ENCODE data around the gene MLC1.
A peak's percentile ranks its signal among the peaks of the same experiment; 100 is the strongest.
"Not testable (repeated sequence)": the region's sequence is repeated elsewhere in the genome, so short reads cannot be mapped to it uniquely, and the experiment has no call there.

MLC1 gene

GRCh38 chr22:50091092-50091768 lies 6.0 kb upstream of the MLC1 start:
- no peak for TF ChIP-seq JUND (IDR thresholded peaks at IDR 0.05; ENCODE audit: low read depth)
- no peak for DNase-seq (ENCODE audit: low read depth in 1 of 2, low spot score in 1 of 2)
- in situ Hi-C loops (cut with HindIII; ENCODE audit: low pct_unique_long_range_greater_than_20kb, low sequenced_read_pairs): no loop called here

- in situ Hi-C loops (cut with HindIII; ENCODE audit: low pct_unique_long_range_greater_than_20kb, low sequenced_read_pairs): no loop called here
Measured at GRCh38 chr22:50090412-50090714, 5.1 kb upstream of the MLC1 start.

GRCh38 chr22:50089682-50090411 lies 4.6 kb upstream of the MLC1 start, which contains the start of gene MOV10L1:
TSS of gene MOV10L1 (plus strand) at chr22:50090006. CDS start at chr22:50090089, 83 bp downstream.
- in situ Hi-C loops (cut with HindIII; ENCODE audit: low pct_unique_long_range_greater_than_20kb, low sequenced_read_pairs): no loop called here
- peak in 1 of 2 experiments; percentile 9 for DNase-seq (ENCODE audit: low read depth in 1 of 2, low spot score in 1 of 2)
- TF ChIP-seq JUND (IDR thresholded peaks at IDR 0.05; ENCODE audit: low read depth): no peak

More at GRCh38 chr22:50090412-50090714, 5.1 kb upstream of the MLC1 start:
- DNase-seq (ENCODE audit: low read depth in 1 of 2, low spot score in 1 of 2): no peak
- no peak for TF ChIP-seq JUND (IDR thresholded peaks at IDR 0.05; ENCODE audit: low read depth)

DNA sequence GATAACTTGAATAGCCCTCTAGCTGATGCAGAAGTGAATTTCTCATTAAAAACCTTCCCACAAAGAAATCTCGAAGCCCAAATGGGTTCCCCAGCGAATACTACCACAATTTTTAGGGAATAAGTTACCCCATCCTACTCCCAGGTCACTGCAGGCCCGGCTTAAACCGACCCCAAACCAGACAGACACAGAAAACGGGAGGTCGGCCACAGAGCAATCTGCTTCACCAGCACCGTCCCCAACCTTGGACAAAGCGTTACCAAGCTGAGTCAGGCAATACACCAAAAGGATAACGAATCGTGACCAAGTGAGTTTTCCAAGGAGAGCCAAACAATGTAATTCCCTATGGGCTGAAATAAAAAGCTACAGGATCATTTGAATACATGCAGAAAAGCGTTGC lies 4.0 kb upstream of the MLC1 start:
- DNase-seq (ENCODE audit: low read depth in 1 of 2, low spot score in 1 of 2): no peak
- no peak for TF ChIP-seq JUND (IDR thresholded peaks at IDR 0.05; ENCODE audit: low read depth)
- in situ Hi-C loops (cut with HindIII; ENCODE audit: low pct_unique_long_range_greater_than_20kb, low sequenced_read_pairs): no loop called here

- no peak for TF ChIP-seq JUND (IDR thresholded peaks at IDR 0.05; ENCODE audit: low read depth)
- in situ Hi-C loops (cut with HindIII; ENCODE audit: low pct_unique_long_range_greater_than_20kb, low sequenced_read_pairs): no loop called here
- no peak for DNase-seq (ENCODE audit: low read depth in 1 of 2, low spot score in 1 of 2)
Measured at GRCh38 chr22:50088096-50088495, 2.9 kb upstream of the MLC1 start.

DNA sequence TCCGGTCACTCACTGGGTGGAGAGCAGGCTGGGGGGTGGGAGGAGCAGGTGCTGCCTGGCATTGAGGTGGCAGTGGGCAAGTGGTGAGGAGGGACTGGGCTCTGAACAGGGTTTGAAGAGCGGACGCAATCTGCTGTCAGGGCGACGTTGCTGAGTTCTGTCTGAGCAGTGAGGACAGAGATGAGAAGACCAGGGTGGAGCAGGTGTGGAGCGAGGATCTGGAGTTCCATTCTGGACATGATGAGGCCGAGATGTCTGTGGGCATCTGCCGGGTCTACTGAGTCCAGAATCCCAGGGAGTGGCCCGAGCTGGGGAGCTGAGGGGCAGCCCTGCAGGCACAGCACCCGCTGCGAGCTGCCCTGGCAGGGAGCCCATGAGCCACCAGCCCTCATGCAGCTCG lies 2.4 kb upstream of the MLC1 start:
- in situ Hi-C loops (cut with HindIII; ENCODE audit: low pct_unique_long_range_greater_than_20kb, low sequenced_read_pairs): no loop called here
- TF ChIP-seq JUND (IDR thresholded peaks at IDR 0.05; ENCODE audit: low read depth): no peak
- DNase-seq (ENCODE audit: low read depth in 1 of 2, low spot score in 1 of 2): no peak

DNA sequence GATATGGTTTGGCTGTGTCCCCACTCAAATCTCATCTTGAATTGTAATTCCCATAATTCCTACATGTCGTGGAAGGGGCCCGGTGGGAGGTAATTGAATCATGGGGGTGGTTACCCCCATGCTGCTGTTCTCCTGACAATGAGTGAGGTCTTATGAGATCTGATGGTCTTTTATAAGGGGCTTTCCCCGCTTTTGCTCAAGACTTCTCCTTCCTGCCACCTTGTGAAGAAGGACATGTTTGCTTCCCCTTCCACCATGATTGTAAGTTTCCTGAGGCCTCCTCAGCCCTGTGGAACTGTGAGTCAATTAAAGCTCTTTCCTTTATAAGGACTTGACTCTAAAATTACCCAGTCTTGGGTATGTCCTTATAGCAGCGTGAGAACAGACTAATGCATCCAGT lies 1.7 kb upstream of the MLC1 start:
- in situ Hi-C loops (cut with HindIII; ENCODE audit: low pct_unique_long_range_greater_than_20kb, low sequenced_read_pairs); DNase-seq (ENCODE audit: low read depth in 1 of 2, low spot score in 1 of 2): not testable (repeated sequence)

DNA sequence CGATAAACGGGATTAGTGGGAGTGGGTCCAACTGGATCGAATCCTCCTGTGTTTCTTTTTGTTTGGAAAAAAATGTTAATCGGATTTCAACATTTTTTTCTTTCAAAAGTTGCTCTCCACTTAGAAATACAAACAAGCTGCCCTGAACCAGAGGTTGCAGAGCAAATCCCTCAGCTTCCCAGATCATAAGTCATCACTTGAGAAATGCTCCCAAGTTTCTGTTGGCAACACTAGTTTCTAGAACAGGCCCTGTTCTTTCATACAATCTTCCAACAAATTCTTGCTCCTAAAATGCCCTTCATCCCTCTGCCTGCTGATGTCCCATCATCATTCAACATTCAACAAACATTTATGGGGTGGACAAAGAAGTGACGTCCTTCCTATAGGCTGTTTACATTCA lies 1.3 kb upstream of the MLC1 start:
- DNase-seq (ENCODE audit: low read depth in 1 of 2, low spot score in 1 of 2): no peak
- in situ Hi-C loops (cut with HindIII; ENCODE audit: low pct_unique_long_range_greater_than_20kb, low sequenced_read_pairs): no loop called here
- TF ChIP-seq JUND (IDR thresholded peaks at IDR 0.05; ENCODE audit: low read depth): no peak

- no peak for DNase-seq (ENCODE audit: low read depth in 1 of 2, low spot score in 1 of 2)
- TF ChIP-seq JUND (IDR thresholded peaks at IDR 0.05; ENCODE audit: low read depth): no peak
- in situ Hi-C loops (cut with HindIII; ENCODE audit: low pct_unique_long_range_greater_than_20kb, low sequenced_read_pairs): no loop called here
Measured at GRCh38 chr22:50084614-50085021, 608 bp downstream of the MLC1 start.

- DNase-seq (ENCODE audit: low read depth in 1 of 2, low spot score in 1 of 2): no peak
- in situ Hi-C loops (cut with HindIII; ENCODE audit: low pct_unique_long_range_greater_than_20kb, low sequenced_read_pairs): no loop called here
- no peak for TF ChIP-seq JUND (IDR thresholded peaks at IDR 0.05; ENCODE audit: low read depth)
Measured at GRCh38 chr22:50084080-50084477, 1.1 kb downstream of the MLC1 start.

DNA sequence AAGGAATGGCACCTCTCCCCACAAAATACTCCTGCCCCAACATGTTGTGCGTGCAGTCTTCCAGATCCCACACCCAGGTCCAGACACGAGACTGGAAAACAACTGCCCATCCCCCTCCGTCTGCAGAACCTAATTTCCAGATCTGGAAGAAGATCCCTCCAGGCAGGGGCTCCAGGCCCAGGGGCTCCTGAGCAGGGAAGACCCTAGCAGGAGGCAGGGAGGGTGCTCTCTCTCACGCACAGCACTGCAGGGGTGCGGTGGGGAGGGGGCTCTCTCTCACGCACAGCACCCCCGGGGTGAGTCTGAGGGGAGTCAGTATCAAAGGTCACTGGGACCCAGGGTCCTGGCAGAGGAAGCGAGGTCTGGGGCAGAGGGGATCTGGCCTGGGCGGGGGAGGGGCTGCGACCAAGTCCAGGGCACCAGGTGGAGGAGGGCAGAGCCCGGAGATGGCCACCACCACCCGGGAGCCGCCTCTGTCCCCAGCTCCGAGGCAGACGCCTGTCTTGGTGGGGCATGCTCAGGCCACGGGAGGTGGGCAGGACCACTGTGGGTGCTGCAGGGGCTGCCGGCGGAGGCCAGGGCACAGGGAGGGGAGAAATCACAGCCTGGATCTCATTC lies 1.7 kb downstream of the MLC1 start:
- no peak for DNase-seq (ENCODE audit: low read depth in 1 of 2, low spot score in 1 of 2)
- in situ Hi-C loops (cut with HindIII; ENCODE audit: low pct_unique_long_range_greater_than_20kb, low sequenced_read_pairs): no loop called here
- TF ChIP-seq JUND (IDR thresholded peaks at IDR 0.05; ENCODE audit: low read depth): no peak

GRCh38 chr22:50082961-50083461 lies 2.2 kb downstream of the MLC1 start:
- DNase-seq (ENCODE audit: low read depth in 1 of 2, low spot score in 1 of 2): no peak
- no peak for TF ChIP-seq JUND (IDR thresholded peaks at IDR 0.05; ENCODE audit: low read depth)
- in situ Hi-C loops (cut with HindIII; ENCODE audit: low pct_unique_long_range_greater_than_20kb, low sequenced_read_pairs): no loop called here

DNA sequence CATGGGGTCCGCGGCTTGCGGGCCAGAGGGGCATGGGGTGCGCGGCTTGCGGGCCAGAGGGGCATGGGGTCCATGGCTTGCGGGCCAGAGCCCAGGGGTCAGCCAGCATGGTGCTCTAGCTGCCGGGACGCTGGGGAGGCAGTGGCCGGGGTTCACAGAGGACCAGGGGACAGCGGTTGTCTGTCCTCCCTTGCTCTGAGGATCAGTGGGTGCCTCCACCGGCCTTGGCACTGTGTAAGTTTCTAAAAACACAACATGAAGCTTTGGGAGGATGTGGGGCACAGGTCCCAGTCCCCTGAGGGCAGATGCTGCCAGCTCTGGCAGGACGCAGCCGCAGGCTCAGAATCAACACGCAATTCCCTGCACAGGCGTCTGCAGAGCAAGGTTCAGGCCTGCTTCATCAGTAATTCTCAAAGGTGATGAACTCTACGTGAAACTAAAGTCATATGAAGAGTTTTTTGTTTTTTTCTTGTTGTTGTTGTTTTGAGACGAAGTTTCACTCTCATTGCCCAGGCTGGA lies 3.0 kb downstream of the MLC1 start:
- no peak for DNase-seq (ENCODE audit: low read depth in 1 of 2, low spot score in 1 of 2)
- no peak for TF ChIP-seq JUND (IDR thresholded peaks at IDR 0.05; ENCODE audit: low read depth)
- in situ Hi-C loops (cut with HindIII; ENCODE audit: low pct_unique_long_range_greater_than_20kb, low sequenced_read_pairs): no loop called here
